Keratinocyte (primary cell): ENCODE measurements around the gene HEMGN.
A peak's percentile ranks its signal among the peaks of the same experiment; 100 is the strongest.

Experiments used
- EZH2 ChIP-seq: IDR thresholded peaks from one replicate; pipeline ENCODE4 v1.6.1; 2012; ENCODE audit warnings: inconsistent platforms, mild to moderate bottlenecking, low read length, moderate library complexity
- TF ChIP-seq, protein P1 (sequence below), 3 experiments: IDR thresholded peaks in 1 of 3; conservative IDR thresholded peaks in 1 of 3; optimal IDR thresholded peaks in 1 of 3; 2 replicates in 2 of 3; 3 replicates in 1 of 3; pipeline versions ENCODE3 to v1.5.1; 2011; ENCODE audit warnings: low read length in 3 of 3, mild to moderate bottlenecking in 3 of 3, moderate library complexity in 2 of 3, control low read depth in 1 of 3, inconsistent platforms in 1 of 3; ENCODE audit not compliant: insufficient read depth in 2 of 3; ENCODE audit errors: extremely low read depth in 1 of 3

DNA sequence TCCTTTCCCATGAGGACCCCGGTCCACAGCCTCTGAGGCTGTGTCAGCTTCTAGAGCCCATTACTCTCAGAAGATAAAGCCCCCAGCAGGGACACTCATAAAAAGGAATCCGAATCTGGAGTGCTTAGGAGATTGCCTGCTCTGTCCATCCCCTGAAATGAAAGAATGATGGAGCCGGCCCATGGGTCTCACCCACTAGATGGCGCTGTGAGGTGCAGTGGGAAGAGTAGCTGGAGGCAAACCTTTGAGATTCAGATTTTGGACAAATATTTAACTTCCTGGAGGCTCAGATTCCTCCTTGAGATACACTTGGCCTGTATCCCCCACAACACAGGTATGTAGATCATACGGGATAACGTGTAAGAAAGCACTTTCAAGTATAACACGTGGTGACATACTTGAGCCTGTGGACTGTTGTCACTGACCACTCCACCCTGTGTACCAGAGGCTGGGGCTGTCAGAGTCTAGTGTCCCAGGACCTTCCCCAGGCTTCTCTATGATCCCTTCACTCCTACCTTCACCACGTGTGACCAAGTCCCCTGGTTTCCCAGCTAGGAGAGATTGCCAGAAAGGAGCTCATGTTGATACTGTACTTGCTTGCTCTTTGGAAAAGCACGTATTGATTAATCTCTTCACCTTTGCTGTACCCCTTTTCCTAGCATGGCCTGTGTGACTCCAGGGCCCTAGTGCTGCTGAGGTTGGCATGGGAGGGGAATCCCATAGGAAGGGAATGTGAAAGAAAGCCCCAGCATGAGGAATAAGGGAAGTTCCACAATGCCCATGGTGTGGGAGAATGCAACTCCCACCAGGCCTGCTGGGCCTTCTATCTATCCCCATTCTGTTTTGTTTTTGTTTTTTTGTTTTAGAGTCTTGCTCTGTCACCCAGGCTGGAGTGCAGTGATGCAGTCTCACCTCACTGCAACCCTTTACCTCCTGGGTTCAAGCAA is 47.8 kb downstream of the HEMGN start:
- TF ChIP-seq, protein P1, sequence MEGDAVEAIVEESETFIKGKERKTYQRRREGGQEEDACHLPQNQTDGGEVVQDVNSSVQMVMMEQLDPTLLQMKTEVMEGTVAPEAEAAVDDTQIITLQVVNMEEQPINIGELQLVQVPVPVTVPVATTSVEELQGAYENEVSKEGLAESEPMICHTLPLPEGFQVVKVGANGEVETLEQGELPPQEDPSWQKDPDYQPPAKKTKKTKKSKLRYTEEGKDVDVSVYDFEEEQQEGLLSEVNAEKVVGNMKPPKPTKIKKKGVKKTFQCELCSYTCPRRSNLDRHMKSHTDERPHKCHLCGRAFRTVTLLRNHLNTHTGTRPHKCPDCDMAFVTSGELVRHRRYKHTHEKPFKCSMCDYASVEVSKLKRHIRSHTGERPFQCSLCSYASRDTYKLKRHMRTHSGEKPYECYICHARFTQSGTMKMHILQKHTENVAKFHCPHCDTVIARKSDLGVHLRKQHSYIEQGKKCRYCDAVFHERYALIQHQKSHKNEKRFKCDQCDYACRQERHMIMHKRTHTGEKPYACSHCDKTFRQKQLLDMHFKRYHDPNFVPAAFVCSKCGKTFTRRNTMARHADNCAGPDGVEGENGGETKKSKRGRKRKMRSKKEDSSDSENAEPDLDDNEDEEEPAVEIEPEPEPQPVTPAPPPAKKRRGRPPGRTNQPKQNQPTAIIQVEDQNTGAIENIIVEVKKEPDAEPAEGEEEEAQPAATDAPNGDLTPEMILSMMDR (optimal IDR thresholded peaks at IDR 0.05 in 1 of 3, IDR thresholded peaks at IDR 0.05 in 1 of 3, conservative IDR thresholded peaks at IDR 0.05 in 1 of 3; ENCODE audit: extremely low read depth in 1 of 3, insufficient read depth in 2 of 3, low read length in 3 of 3), result peak; percentile 71 to 83 (median 78)
- TF ChIP-seq EZH2, result no peak
